ENCODE data around the gene SAMD11. TPM values are rescaled to one million over a fixed set of nuclear protein-coding genes. Genes with fewer than 3 reads are reported as not detected.

Gene SAMD11
- total and polyA plus RNA-seq, 2 experiments from 2014 or later, result 8.2 to 40.9 TPM

GRCh38 chr1:901108-901859 lies 22.4 kb upstream of the SAMD11 start:
- WGBS, 2 experiments (ENCODE audit: low coverage in 1 of 2, low lambda C conversion rate in 2 of 2, missing lambda C conversion rate in 2 of 2), result 71 to 73% methylated on average over 18 of the region's 18 CpGs
- H4K20me1 ChIP-seq (ENCODE audit: insufficient read depth), result no peaks in the 10 kb centered on the region
- DNase-seq, result no peak
- peaks cover 10% of the 10 kb centered on the region for H3K4me1 ChIP-seq (ENCODE audit: insufficient read depth)
- H3K36me3 ChIP-seq (ENCODE audit: low read depth), result no peaks in the 10 kb centered on the region
- in situ Hi-C loops (cut with MboI), result no loop called here
- no peak for TF ChIP-seq EZH2 (IDR thresholded peaks at IDR 0.05; ENCODE audit: insufficient read depth, poor library complexity, severe bottlenecking)
- TF ChIP-seq EZH2phosphoT487 (IDR thresholded peaks at IDR 0.05; ENCODE audit: insufficient read depth, low read depth), result no peak
- H3K4me2 ChIP-seq (ENCODE audit: unreplicated experiment), result no peak overlapping the region
- no peaks in the 10 kb centered on the region for H3K9me2 ChIP-seq (ENCODE audit: insufficient read depth)
- H3F3A ChIP-seq (ENCODE audit: insufficient read depth), result no peaks in the 10 kb centered on the region; the same call in 1 of the 2 replicates
- H3K79me2 ChIP-seq (ENCODE audit: insufficient read depth), result no peaks in the 10 kb centered on the region
- no peaks in the 10 kb centered on the region for H3K9me3 ChIP-seq (ENCODE audit: low read depth)
- H3K27ac ChIP-seq, result no peak overlapping the region
- H3K4me3 ChIP-seq, result no peak overlapping the region
- no peak overlapping the region for H2AFZ ChIP-seq
- peaks cover 11% of the 10 kb centered on the region; the same call in 1 of the 2 replicates for H3K27me3 ChIP-seq (replicated peaks; ENCODE audit: insufficient read depth)
- H3K9ac ChIP-seq, result no peak overlapping the region

- H2AFZ ChIP-seq, result no peak overlapping the region
- DNase-seq, result no peak
- in situ Hi-C loops (cut with MboI), result no loop called here
- H3K27me3 ChIP-seq (replicated peaks; ENCODE audit: insufficient read depth), result 0 out of 2 replicates have a peak, but pooled peaks cover 7% of the 10 kb centered on the region
- H3K9me2 ChIP-seq (ENCODE audit: insufficient read depth), result no peaks in the 10 kb centered on the region
- peaks cover 17% of the 10 kb centered on the region for H3K4me1 ChIP-seq (ENCODE audit: insufficient read depth)
- no peak overlapping the region for H3K9ac ChIP-seq
- no peaks in the 10 kb centered on the region for H4K20me1 ChIP-seq (ENCODE audit: insufficient read depth)
- no peaks in the 10 kb centered on the region for H3K9me3 ChIP-seq (ENCODE audit: low read depth)
- no peak overlapping the region for H3K27ac ChIP-seq
- no peaks in the 10 kb centered on the region for H3K36me3 ChIP-seq (ENCODE audit: low read depth)
- no peaks in the 10 kb centered on the region; the same call in 1 of the 2 replicates for H3F3A ChIP-seq (ENCODE audit: insufficient read depth)
- WGBS, 2 experiments (ENCODE audit: low coverage in 1 of 2, low lambda C conversion rate in 2 of 2, missing lambda C conversion rate in 2 of 2), result 81 to 91% methylated on average over 11 to 21 of the region's 21 CpGs
- no peak overlapping the region for H3K4me3 ChIP-seq
- H3K79me2 ChIP-seq (ENCODE audit: insufficient read depth), result no peaks in the 10 kb centered on the region
- TF ChIP-seq EZH2 (IDR thresholded peaks at IDR 0.05; ENCODE audit: insufficient read depth, poor library complexity, severe bottlenecking) (no peak), EZH2phosphoT487 (IDR thresholded peaks at IDR 0.05; ENCODE audit: insufficient read depth, low read depth) (no peak)
- H3K4me2 ChIP-seq (ENCODE audit: unreplicated experiment), result no peak overlapping the region
Observed at GRCh38 chr1:902802-903201, 20.9 kb upstream of the SAMD11 start.

GRCh38 chr1:903305-903704 lies 20.4 kb upstream of the SAMD11 start:
- Histone ChIP-seq H3K9me2 (ENCODE audit: insufficient read depth) (no peaks in the 10 kb centered on the region), H3K79me2 (ENCODE audit: insufficient read depth) (no peaks in the 10 kb centered on the region), H3K4me3 (no peak overlapping the region), H4K20me1 (ENCODE audit: insufficient read depth) (no peaks in the 10 kb centered on the region), H3K9me3 (ENCODE audit: low read depth) (no peaks in the 10 kb centered on the region), H3K9ac (no peak overlapping the region), H3K4me1 (ENCODE audit: insufficient read depth) (peaks cover 17% of the 10 kb centered on the region), H3K27ac (no peak overlapping the region), H3K4me2 (ENCODE audit: unreplicated experiment) (no peak overlapping the region), H3K36me3 (ENCODE audit: low read depth) (no peaks in the 10 kb centered on the region), H2AFZ (no peak overlapping the region), H3K27me3 (replicated peaks; ENCODE audit: insufficient read depth) (0 out of 2 replicates have a peak, but pooled peaks cover 2% of the 10 kb centered on the region), H3F3A (ENCODE audit: insufficient read depth) (no peaks in the 10 kb centered on the region; the same call in 1 of the 2 replicates)
- no peak for DNase-seq
- in situ Hi-C loops (cut with MboI), result no loop called here
- TF ChIP-seq EZH2 (IDR thresholded peaks at IDR 0.05; ENCODE audit: insufficient read depth, poor library complexity, severe bottlenecking) (no peak), EZH2phosphoT487 (IDR thresholded peaks at IDR 0.05; ENCODE audit: insufficient read depth, low read depth) (no peak)
- 89 to 94% methylated on average over 10 of the region's 10 CpGs for WGBS, 2 experiments (ENCODE audit: low coverage in 1 of 2, low lambda C conversion rate in 2 of 2, missing lambda C conversion rate in 2 of 2)

- TF ChIP-seq EZH2 (IDR thresholded peaks at IDR 0.05; ENCODE audit: insufficient read depth, poor library complexity, severe bottlenecking) (no peak), EZH2phosphoT487 (IDR thresholded peaks at IDR 0.05; ENCODE audit: insufficient read depth, low read depth) (no peak)
- Histone ChIP-seq H3K36me3 (ENCODE audit: low read depth) (no peaks in the 10 kb centered on the region), H3K9ac (peak overlapping the region; percentile 80; the same call in 1 of the 2 replicates), H2AFZ (peak overlapping the region; percentile 57; the same call in 1 of the 2 replicates), H3K79me2 (ENCODE audit: insufficient read depth) (no peaks in the 10 kb centered on the region), H3F3A (ENCODE audit: insufficient read depth) (no peaks in the 10 kb centered on the region; the same call in 1 of the 2 replicates), H3K27ac (no peak overlapping the region), H3K4me1 (ENCODE audit: insufficient read depth) (peaks cover 17% of the 10 kb centered on the region), H3K4me3 (peak overlapping the region; percentile 83), H3K9me2 (ENCODE audit: insufficient read depth) (no peaks in the 10 kb centered on the region), H3K27me3 (replicated peaks; ENCODE audit: insufficient read depth) (no peaks in the 10 kb centered on the region), H3K4me2 (ENCODE audit: unreplicated experiment) (no peak overlapping the region), H3K9me3 (ENCODE audit: low read depth) (no peaks in the 10 kb centered on the region), H4K20me1 (ENCODE audit: insufficient read depth) (no peaks in the 10 kb centered on the region)
- WGBS, 2 experiments (ENCODE audit: low coverage in 1 of 2, low lambda C conversion rate in 2 of 2, missing lambda C conversion rate in 2 of 2), result 78 to 88% methylated on average over 17 to 21 of the region's 21 CpGs
- in situ Hi-C loops (cut with MboI), result no loop called here
- DNase-seq, result no peak
Observed at GRCh38 chr1:903721-904271, 19.9 kb upstream of the SAMD11 start.

Measured in GM23248 (cell line).